Activated T-cell treated with anti-CD3 and anti-CD28 coated beads, Interleukin-2, amount 50 U/mL, for 72 hours (primary cell): Measurements from ENCODE around the gene WDR45B. TPM values are rescaled to one million over a fixed set of nuclear protein-coding genes. Genes with fewer than 3 reads are reported as not detected.

Experiments
- ATAC-seq, 2 donors: fragments of 150-1000 bp; cut with Tn5 transposase; replicated peaks in 1 of 2; 2 replicates each; pipeline ENCODE4 v1.10.0; 2021; ENCODE audit warnings: moderate library complexity in 2 of 2, mild to moderate bottlenecking in 1 of 2
- DNase-seq, 2 donors: peaks; one replicate each; pipeline ENCODE4 v3.0.0; 2021 to 2022; ENCODE audit warnings: mixed read lengths in 1 of 2
- H3K27ac Mint-ChIP-seq: one replicate; pipeline ENCODE4 v1.8.0; 2022; ENCODE audit warnings: mild to moderate bottlenecking, moderate library complexity, mixed read lengths
- H3K27me3 Mint-ChIP-seq: one replicate; pipeline ENCODE4 v1.8.0; 2022; ENCODE audit warnings: low read depth, mixed read lengths
- H3K36me3 Mint-ChIP-seq, 2 donors: one replicate each; pipeline ENCODE4 v1.8.0; 2022; ENCODE audit warnings: mixed read lengths in 2 of 2, mild to moderate bottlenecking in 1 of 2; ENCODE audit not compliant: insufficient read depth in 2 of 2
- H3K4me1 Mint-ChIP-seq: one replicate; pipeline ENCODE4 v1.8.0; 2022; ENCODE audit warnings: low read depth, mixed read lengths
- H3K4me3 Mint-ChIP-seq, 2 donors: one replicate each; pipeline ENCODE4 v1.8.0; 2022; ENCODE audit warnings: mild to moderate bottlenecking in 2 of 2, mixed read lengths in 2 of 2, moderate library complexity in 2 of 2
- H3K9me3 Mint-ChIP-seq, 2 donors: one replicate each; pipeline ENCODE4 v1.8.0; 2022; ENCODE audit warnings: mixed read lengths in 2 of 2
- total RNA-seq, 2 donors: library from RNA; stranded (reverse); gene quantifications; one replicate each; pipeline ENCODE4 v1.2.3, GENCODE V29; 2022

The WDR45B gene
- total RNA-seq, 2 donors from 2014 or later, result 51.1 to 52.3 TPM

DNA sequence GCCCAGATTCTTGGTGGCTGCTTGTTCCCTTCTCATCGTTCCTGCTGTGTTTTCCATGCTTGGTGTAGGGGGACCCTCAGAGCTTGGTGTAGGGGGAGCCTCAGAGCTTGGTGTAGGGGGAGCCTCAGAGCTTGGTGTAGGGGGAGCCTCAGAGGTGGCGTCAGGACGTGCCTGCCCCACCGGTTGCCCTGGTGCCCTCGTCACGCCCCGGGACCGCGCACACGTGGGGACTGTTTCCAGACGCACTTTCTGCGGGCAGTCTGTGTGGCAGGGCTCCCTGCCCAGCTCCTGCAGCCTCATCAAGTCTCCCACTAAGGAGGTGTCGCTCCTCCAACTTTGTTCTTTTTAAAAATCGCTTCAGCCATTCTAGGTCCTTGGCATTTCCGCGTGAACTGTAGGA is 51.9 kb downstream of the WDR45B start:
- DNase-seq (no peak), ATAC-seq (no peak)
- Mint-ChIP-seq H3K27me3 (no peaks in the 10 kb centered on the region), H3K9me3 (no peaks in the 10 kb centered on the region), H3K4me1 (peaks cover 36% of the 10 kb centered on the region), H3K4me3 (no peak overlapping the region), H3K36me3 (peaks cover 3 to 12% of the 10 kb centered on the region in 2 donors), H3K27ac (no peak overlapping the region)

DNA sequence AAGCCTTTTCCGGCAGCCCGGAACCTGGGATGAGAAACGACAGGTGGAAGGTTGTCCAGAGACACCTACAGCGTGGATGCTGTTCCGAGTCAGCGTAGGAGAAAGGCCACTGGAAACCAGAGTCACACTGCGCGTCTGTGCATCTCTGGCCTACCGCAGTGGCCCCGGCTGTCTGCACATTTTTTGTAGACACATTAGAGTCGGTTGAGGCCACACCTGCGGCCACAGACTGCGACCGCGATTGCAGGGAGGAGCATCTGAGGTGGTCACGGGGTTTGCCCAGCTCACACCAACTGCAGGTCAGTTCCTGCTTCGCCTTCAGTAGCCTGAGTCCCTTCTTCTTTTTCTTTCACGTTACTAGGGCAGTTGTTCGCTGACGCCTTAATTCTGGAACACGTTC is 52.4 kb downstream of the WDR45B start:
- H3K9me3 Mint-ChIP-seq, result no peaks in the 10 kb centered on the region
- H3K27me3 Mint-ChIP-seq, result no peaks in the 10 kb centered on the region
- H3K4me1 Mint-ChIP-seq, result peaks cover 36% of the 10 kb centered on the region
- H3K4me3 Mint-ChIP-seq, result no peak overlapping the region
- H3K27ac Mint-ChIP-seq, result no peak overlapping the region
- no peak for ATAC-seq
- DNase-seq, result no peak
- H3K36me3 Mint-ChIP-seq, result peaks cover 3 to 9% of the 10 kb centered on the region in 2 donors

DNA sequence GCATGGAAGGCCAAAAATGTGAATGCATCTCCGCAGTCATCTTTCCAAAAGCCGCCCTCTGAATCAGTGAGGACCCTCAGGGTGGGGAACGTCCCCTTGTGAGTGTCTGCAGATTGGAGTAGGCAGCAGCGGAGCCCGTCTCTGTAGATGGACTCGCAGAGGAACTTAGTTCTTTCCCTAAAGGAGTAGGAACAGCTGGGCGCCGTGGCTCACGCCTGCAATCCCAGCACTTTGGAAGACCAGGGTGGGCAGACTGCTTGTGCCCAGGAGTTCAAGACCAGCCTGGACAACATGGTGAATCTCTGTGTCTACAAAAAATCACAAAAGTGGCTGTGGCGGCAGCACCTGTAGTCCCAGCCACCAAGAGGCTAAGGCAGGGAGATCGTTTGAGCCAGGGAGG is 53.7 kb downstream of the WDR45B start:
- ATAC-seq (no peak), DNase-seq (no peak)
- Mint-ChIP-seq H3K36me3 (peaks cover 3 to 8% of the 10 kb centered on the region in 2 donors), H3K27ac (peak overlapping the region; percentile 80), H3K27me3 (no peaks in the 10 kb centered on the region), H3K4me1 (peaks cover 36% of the 10 kb centered on the region), H3K4me3 (peak overlapping the region; percentile 69 to 85), H3K9me3 (no peaks in the 10 kb centered on the region)

DNA sequence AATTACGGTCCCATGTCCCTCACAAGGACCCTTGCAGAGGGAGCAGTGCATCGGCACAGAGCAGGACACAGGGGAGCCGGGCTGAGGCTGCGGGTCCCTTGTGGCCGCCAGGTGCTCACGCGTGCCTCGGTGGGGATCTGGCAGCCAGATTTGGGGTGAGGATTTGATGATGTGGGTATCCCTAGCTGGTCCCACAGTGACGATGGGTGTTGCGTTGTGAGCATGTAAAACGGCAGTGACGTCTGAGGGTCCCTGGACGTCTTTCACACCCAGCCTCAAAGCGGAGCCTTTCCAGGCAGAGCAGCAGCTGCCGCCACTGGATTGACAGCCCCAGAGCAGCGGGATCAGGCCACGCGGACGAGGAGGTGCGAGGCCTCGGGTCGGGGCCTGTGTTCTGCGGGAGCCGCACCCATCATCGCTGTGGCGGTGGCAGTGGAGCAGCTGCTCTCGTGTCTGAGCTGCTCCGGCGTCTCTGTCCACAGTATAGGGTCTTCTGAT is 54.6 kb downstream of the WDR45B start:
- H3K27ac Mint-ChIP-seq, result peak overlapping the region; percentile 92
- ATAC-seq, result no peak
- peaks cover 36% of the 10 kb centered on the region for H3K4me1 Mint-ChIP-seq
- DNase-seq, result no peak
- no peaks in the 10 kb centered on the region for H3K27me3 Mint-ChIP-seq
- H3K9me3 Mint-ChIP-seq, result no peaks in the 10 kb centered on the region
- H3K36me3 Mint-ChIP-seq, result peaks cover 3 to 8% of the 10 kb centered on the region in 2 donors
- peak overlapping the region; percentile 69 to 85 for H3K4me3 Mint-ChIP-seq

DNA sequence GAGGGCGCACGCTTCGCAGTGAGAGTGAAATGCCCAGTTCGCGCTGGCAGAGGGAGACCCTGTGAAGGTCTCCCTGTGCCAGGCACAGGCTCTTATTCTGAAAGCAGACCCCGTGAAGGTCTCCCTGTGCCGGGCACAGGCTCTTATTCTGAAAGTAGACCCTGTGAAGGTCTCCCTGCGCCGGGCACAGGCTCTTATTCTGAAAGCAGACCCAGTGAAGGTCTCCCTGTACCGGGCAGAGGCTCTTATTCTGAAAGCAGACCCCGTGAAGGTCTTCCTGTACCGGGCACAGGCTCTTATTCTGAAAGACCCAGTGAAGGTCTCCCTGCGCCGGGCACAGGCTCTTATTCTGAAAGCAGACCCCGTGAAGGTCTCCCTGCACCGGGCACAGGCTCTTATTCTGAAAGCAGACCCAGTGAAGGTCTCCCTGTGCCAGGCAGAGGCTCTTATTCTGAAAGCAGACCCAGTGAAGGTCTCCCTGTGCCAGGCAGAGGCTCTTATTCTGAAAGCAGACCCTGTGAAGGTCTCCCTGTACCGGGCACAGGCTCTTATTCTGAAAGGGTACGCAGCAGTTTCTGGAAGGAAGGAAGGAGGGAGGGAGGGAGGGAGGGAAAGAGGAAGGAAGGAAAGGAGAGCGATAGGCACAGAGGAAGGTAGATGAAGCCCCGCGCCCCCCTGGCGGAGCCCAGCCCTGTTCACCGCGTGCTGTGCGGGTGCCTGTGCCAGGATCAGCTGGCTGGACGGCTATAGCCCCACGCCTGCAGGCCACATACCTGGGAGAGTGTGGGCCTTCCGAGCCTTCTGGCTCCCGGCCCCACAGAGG is 55.3 kb downstream of the WDR45B start:
- DNase-seq (peak; percentile 54 to 61), ATAC-seq (peak; percentile 36 to 37)
- Mint-ChIP-seq H3K4me3 (peak overlapping the region; percentile 69 to 85), H3K9me3 (no peaks in the 10 kb centered on the region), H3K4me1 (peaks cover 41% of the 10 kb centered on the region), H3K27me3 (no peaks in the 10 kb centered on the region), H3K27ac (peak overlapping the region; percentile 92), H3K36me3 (peaks cover 5 to 8% of the 10 kb centered on the region in 2 donors)

DNA sequence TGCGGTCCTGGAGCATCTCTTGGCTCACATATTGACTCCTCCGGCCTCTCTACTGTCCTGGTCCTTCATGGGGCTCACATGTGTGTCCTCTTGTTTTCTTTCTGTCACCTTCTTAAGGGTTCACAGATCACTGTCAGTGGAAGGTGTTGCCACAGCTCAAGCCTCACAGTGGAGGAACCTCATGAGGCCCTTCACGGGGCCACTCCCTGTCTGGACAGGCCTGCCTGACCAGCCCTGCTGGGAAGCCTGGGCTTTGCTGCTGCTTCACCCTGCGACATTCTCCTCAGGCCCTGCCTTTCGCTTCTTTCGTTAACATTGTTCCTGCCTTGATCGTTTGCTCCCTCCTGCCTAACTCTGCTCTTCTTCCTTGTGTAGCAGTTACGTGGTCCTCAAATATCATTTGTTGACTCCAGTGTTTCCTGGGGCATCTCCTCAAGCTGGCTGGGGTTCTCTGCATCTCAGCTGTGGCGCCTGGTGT is 55.9 kb downstream of the WDR45B start:
- Mint-ChIP-seq H3K27me3 (no peaks in the 10 kb centered on the region), H3K27ac (peak overlapping the region; percentile 92), H3K9me3 (no peaks in the 10 kb centered on the region), H3K4me3 (peak overlapping the region; percentile 69 to 85), H3K4me1 (peaks cover 47% of the 10 kb centered on the region), H3K36me3 (peaks cover 7 to 8% of the 10 kb centered on the region in 2 donors)
- DNase-seq (no peak), ATAC-seq (peak; percentile 5 to 14)

DNA sequence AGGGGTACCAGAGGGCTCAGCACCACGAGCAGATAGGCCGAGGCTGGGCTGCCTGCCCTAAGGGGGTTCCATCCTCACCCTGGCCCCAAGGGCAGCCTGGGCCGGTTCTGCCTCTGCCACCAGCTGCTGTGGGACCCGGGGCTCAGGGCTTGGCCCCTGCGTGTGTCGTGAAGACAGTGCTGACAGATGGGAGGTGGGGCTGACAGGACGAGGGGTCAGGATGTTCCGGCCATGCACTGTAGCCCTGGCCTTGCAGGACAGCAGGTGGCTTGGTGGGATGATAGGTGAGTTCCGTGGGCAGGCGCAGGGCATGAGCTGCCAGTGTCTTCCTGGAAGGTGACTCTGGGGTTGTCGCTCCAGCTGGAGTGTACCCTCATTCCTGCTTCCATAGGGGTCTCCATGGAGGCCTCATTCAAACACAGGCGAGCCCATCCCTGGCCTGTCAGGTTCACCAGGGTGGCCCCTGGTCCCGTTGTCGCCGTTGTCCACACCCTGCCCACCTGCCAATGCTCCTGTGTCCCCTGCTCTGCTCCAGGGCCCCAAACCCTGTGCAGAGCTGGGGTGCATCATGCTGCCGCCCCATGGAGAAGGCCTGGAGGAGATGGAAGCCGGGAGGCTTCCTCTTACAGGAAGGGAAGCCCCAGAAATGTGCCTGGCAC is 57.2 kb downstream of the WDR45B start:
- H3K27ac Mint-ChIP-seq, result peak overlapping the region; percentile 81
- ATAC-seq (no peak), DNase-seq (no peak)
- no peak overlapping the region for H3K4me3 Mint-ChIP-seq
- H3K27me3 Mint-ChIP-seq, result no peaks in the 10 kb centered on the region
- H3K4me1 Mint-ChIP-seq, result peaks cover 58% of the 10 kb centered on the region
- no peaks in the 10 kb centered on the region for H3K9me3 Mint-ChIP-seq
- H3K36me3 Mint-ChIP-seq, result peaks cover 11 to 14% of the 10 kb centered on the region in 2 donors

DNA sequence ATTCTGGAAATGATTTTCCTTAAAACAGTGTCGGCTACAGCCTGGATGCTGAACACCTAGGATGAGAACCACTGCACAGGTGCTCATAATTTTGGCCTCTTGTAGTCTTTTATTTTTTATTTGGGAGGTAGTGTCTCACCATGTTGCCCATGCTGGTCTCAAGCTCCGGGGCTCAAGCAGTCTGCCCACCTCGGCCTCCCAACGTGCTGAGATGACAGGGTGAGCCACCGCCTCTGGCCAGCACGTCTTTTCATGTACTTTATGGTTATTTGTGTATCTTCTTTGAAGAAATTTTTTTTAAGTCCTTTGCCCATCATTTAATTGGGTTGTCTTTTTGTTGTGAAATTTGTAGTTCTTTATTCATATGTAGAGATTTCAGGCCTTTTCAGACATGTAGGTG is 58.0 kb downstream of the WDR45B start:
- peak overlapping the region; percentile 81 for H3K27ac Mint-ChIP-seq
- peaks cover 58% of the 10 kb centered on the region for H3K4me1 Mint-ChIP-seq
- H3K36me3 Mint-ChIP-seq, result peaks cover 14 to 18% of the 10 kb centered on the region in 2 donors
- ATAC-seq (no peak), DNase-seq (no peak)
- H3K9me3 Mint-ChIP-seq, result no peaks in the 10 kb centered on the region
- H3K4me3 Mint-ChIP-seq, result no peak overlapping the region
- H3K27me3 Mint-ChIP-seq, result no peaks in the 10 kb centered on the region

DNA sequence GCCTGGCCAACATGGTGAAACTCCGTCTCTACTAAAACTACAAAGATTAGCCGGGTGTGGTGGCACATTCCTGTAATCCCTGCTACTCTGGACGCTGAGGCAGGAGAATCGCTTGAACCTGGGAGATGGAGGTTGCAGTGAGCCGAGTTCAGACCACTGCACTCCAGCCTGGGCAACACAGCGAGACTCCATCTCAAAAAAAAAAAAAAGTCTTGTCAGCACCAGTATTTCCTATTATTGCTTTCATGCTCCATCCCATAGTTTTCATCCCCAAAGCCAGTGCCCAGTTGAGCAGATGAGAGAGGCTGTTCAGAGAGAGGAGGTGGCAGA is 58.4 kb downstream of the WDR45B start:
- Mint-ChIP-seq H3K27me3 (no peaks in the 10 kb centered on the region), H3K9me3 (no peaks in the 10 kb centered on the region), H3K4me1 (peaks cover 57% of the 10 kb centered on the region), H3K27ac (no peak overlapping the region), H3K4me3 (no peak overlapping the region), H3K36me3 (peaks cover 14 to 18% of the 10 kb centered on the region in 2 donors)
- DNase-seq (no peak), ATAC-seq (no peak)

DNA sequence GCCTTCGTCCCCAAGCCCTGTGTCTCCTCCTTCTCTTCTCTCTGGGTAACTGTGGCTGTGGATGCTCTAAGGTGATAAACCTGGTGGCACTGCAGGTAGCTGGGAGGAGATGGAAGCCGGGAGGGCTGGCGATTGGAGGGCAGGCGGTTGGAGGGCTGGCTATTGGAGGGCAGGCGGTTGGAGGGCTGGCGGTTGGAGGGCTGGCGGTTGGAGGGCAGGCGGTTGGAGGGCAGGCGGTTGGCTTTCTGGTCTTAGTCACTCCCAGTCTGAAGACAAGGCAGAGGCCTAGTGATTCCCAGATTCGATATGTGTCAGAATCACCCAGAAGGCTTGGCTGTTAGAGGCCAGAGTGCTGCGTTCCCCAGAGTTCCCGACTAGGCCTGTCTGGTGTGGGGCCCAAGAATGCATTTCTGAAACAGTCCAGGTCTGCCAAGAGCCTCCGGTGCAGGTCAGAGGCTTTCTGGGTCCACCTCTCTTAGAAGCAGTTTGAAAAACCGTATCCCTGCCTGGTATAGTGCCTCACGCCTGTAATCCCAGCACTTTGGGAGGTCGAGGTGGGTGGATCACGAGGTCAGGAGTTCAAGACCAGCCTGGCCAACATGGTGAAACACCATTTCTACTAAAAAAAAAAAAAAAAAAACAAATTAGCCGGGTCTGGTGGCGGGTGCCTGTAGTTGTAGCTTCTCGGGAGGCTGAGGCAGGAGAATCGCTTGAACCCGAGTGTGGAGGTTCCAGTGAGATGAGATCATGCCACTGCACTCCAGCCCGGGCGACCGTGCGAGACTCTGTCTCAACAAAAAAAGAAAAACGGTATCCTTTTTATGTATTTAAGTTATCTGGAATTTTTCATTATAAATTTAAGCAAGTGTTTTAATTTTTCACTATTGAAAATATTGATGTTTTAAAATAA is 59.7 kb downstream of the WDR45B start:
- H3K4me1 Mint-ChIP-seq, result peaks cover 49% of the 10 kb centered on the region
- DNase-seq, result no peak
- H3K27ac Mint-ChIP-seq, result peak overlapping the region; percentile 8
- H3K36me3 Mint-ChIP-seq, result peaks cover 12 to 14% of the 10 kb centered on the region in 2 donors
- ATAC-seq, result no peak
- no peaks in the 10 kb centered on the region for H3K9me3 Mint-ChIP-seq
- H3K4me3 Mint-ChIP-seq, result no peak overlapping the region
- no peaks in the 10 kb centered on the region for H3K27me3 Mint-ChIP-seq

DNA sequence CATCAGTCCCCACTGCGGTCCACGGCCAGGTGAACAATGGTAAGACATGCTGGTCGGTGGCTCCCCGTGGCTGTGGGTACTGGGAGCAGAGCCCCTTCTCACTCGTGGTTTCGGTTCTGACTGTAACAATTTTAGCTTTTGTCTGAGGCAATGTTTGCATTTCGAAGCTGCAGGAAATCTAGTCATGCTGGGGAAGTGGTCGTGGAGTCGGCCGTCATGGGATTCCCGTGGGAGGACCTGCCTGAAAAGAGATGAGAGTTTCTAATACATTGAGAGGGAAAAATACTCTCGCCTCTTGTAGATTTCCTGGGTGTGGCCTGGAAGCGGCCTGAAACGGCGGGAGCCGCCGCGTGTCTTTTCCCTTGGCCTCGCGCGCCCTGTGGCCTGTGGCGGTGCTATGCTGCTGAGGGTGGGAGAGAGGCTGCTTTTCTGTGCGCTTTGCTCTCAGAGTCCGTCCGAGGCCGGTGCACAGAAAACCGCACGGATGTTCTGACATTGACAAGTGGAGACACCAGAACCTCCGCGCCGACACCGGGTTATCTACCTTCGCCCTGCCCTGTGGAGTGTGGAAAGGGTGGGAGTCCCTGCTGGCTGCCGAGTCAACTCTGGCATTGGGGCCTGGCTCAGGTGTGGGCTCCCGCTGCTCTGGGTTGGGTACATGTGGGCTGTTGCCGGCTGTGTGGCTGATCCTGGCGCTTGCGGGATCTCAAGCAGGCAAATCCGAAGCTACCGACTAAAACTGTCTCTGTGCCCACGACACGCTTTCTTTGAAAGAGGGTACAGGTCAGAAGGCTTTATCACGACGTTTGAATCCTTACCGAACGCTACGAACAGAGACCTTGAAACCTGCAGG is 60.8 kb downstream of the WDR45B start:
- H3K27me3 Mint-ChIP-seq, result no peaks in the 10 kb centered on the region
- ATAC-seq, result peak in 1 of 2 donors; percentile 4
- peak; percentile 35 to 36 for DNase-seq
- H3K9me3 Mint-ChIP-seq, result no peaks in the 10 kb centered on the region
- H3K27ac Mint-ChIP-seq, result peak overlapping the region; percentile 8
- peaks cover 40% of the 10 kb centered on the region for H3K4me1 Mint-ChIP-seq
- H3K4me3 Mint-ChIP-seq, result no peak overlapping the region
- peaks cover 10 to 13% of the 10 kb centered on the region in 2 donors for H3K36me3 Mint-ChIP-seq
